Islet precursor cell (in vitro differentiated cells): ENCODE data around the gene CHD1.

Source experiments
- DNase-seq: peaks from one replicate; pipeline ENCODE4 v3.0.0-alpha.2; 2018

The CHD1 gene

GRCh38 chr5:98934546-98934945 lies 5.7 kb upstream of the CHD1 start:
- DNase-seq, result no peak

DNA sequence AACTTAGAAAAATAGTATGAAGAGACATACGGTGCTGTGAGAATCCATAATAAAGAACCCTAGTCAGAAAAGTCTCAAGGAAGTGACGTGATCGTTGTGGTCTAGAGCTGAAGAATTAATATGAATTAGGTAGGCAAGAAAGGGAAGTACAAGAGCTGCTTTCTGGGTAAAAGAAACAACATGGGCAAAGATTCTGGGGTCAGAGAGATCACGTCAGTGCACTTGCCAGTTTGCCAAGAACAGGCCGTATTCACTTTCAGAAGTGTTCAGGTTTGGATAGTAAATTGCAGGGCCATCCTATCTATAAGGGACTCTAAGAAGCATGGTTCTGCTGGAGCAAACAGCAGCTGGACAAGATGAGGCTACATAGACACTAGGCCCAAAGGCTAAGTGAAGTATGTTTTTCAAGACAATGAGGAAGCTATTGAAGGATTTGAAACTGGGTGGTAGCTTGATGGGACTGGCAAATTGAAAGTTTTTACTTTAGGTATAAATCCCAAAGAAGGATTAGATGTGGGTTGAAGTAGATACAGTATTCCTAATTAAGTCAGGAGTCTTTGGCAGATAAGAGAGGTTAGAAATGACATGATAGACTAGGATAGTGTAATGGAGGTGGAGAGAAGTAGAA lies 4.8 kb upstream of the CHD1 start:
- no peak for DNase-seq

DNA sequence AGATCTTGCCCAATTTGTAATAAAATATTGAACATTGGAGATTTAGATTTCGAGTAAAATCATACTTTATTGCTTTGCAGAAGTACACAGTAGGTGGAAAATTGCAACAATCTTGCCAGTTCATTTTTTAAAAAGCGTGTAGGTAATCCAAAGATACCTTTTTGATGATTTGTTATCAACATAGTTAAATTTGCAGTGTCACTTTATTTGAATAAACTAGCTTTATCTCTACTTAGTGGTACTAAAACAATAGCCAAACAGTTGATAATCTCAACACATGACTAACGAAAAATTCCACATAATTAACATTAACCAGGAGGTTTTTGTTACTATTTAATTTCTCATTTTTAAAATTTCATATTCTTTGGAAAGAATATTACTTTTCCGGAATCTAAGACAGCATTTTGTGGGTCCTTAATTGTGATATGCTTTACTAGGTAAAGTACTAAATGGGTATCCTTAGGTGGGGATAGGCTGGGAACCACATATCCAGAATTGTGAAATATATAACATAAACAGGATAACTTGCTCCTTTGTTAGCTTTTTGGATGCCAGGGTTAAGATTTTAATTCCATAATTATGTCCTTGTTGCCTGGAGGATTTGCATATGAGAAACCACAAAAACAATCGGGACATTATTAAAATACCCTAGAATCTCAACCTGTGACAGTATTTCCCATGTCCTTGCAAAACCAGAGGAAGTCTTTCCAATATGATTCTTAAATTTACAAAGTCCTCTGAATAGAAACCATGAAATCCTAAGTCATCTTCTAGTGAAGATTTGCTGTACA lies 2.4 kb upstream of the CHD1 start:
- DNase-seq, result no peak

DNA sequence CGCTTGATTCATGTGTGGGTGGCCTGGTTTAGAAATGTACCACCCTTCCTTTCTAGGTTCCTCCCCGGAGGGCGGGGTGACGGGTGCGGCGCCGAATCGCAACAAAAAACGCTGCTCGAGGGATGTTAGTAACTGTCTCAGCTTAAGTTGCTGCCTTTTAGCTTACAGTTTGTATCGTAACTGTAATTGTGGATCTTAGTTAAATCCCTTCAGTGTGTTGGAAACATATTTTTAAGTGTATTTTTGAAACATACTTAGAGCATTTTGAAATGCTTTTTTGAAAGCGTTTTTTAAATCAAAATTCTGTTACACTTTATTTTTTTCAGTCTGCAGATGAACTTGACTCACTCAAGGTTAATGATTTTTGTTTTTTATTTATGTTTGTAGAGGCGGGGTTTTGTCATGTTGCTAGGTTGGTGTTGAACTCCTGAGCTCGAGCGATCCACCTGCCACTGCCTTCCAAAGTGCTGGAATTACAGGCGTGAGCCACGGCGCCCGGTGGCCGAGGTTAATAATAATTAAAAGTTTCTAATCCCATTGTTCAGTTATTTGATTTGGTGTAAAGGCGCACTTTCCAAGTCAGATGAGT lies 997 bp upstream of the CHD1 start:
- DNase-seq, result no peak

- DNase-seq, result peak; percentile 83
Measured at GRCh38 chr5:98927989-98928872, 576 bp downstream of the CHD1 start.

GRCh38 chr5:98927242-98927988 lies 1.4 kb downstream of the CHD1 start:
- peak; percentile 60 for DNase-seq

- DNase-seq, result no peak
Measured at GRCh38 chr5:98923966-98924365, 4.8 kb downstream of the CHD1 start.

GRCh38 chr5:98921947-98922505 lies 6.8 kb downstream of the CHD1 start:
- no peak for DNase-seq

GRCh38 chr5:98917433-98917832 lies 11.4 kb downstream of the CHD1 start:
- DNase-seq, result no peak

DNA sequence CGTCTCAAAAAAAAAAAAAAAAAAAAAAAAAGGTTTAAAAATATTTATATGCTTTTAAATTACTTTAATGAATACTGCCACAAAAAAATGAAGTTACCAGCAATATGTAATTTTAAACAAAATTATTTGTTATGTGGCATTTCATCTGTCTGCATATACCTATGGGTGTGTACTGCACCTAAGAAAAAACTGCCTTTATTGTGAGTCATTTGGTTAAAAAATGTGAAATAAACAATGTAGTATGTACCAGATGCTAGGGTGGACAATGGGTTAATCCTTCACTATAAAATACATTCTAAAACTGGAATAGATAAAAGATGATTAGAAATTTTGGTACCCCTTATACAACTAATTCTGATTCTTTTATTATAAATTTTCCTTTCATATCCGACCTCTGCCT lies 12.3 kb downstream of the CHD1 start:
- DNase-seq, result no peak

DNA sequence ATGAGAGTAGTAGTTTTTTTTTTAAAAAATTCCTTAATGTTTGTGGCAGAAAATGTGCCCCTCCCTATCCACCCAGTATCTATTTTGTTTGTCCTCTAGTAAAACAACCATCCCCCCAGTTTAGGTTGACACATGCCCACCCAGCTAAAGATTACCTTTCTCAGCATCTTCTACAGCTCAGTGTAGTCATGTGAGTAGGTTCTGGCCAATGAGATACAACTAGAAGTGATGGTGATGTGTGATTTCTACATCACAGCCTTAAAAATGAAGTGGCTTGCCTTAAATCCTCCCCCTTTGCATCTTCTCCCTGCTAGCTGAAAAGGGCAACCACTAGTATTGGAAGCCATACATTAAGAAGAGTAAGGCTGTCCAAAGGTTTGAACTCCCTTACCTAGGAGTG lies 14.9 kb downstream of the CHD1 start:
- no peak for DNase-seq

DNA sequence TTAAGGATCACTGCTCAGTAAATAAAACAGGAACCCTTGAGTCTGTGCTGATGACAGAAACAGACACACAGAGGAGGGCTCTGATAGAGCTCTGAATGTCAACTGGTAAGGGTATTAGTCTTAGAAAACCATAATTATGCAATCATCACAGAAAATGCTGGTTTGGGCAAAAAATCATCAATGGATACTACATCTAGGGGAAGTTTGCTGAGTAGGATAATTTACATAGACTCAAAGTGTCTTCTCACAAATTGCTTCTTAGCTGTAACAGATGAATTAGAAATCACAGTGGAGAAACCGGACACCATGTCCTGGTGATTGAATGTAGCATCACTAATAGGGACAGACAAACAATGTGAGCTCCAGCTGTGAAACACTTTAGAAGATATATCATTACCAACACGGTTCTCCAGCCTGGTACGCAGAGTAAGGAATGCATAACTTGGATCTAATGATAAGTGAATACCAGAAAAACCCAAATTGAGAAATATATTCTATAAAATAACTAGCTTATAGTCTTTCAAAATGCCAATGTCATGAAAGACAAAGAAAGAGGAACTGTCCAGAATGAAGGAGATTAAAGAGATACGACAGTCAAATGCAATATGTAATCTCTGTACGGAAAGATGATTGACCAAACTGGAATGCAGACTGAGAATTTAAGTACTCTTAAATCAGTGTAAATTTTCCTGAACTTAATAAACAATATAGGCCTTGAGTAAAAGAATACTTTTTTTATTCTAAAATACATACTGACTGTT lies 17.3 kb downstream of the CHD1 start:
- DNase-seq, result no peak

GRCh38 chr5:98909363-98909762 lies 19.4 kb downstream of the CHD1 start:
- no peak for DNase-seq

- no peak for DNase-seq
Measured at GRCh38 chr5:98907951-98908350, 20.9 kb downstream of the CHD1 start.

DNA sequence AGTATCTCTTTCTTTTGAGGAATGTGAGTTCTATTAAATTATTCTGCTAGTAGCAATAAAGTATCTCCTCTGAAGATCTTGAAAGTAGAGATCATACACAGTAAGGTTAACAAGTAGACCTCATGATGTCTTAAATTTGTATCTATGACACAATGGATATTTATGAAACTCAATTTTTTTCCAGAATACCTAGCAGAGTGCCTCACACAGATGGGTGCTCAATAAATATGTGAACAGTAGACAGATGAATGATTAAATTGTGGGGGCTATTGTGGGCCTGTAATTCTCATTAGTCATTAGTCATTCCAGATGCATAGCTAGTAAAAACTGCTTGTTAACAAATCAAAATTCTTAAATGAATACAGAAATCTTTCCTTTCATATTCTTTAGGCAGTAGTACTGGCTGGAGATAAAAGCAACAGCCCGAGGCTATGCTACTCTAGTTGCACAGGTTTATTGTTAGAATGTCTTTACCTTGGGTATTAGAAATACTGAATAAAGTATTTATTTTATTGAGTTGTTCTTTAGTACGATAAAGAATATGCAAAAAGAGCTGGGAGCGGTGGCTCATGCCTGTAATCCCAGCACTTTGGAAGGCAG lies 22.0 kb downstream of the CHD1 start:
- no peak for DNase-seq

DNA sequence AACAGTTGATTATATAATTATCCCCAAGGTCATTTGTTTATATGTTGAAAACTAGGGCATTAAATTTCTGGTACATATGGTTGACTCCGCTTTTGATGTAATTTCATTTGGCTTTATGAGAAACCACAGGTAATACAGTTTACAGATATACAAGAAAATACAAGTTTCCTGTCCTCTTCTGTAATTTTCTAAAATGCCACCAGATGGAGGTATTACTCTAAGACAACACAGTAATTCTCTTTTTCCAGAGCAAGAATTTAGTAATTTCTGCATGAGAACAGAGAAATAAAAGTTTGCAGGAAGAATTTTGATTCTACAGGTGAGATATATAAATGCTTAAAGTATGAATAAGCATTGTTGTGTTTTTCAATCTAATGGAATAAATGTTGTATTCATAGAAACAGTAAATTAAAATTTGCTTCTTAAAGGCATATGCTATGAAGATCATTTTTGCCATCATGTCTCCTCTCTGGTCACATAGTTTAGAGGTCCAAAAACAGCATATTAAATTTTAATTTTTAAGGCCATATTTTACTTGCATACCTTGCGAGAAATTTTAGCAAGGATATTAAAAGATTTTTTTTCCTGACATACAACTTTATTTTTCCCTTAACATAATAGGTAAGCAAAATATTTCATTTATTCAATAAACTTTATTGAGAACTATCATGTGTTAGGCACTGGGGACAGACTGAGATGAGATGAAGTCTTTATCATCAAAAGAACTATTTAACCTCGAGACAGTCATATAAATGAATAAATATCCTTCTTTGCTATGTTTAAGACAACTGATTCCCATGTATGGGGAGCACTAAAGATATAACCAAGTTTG lies 22.7 kb downstream of the CHD1 start:
- DNase-seq, result no peak

- DNase-seq, result no peak
Measured at GRCh38 chr5:98904780-98905179, 24.0 kb downstream of the CHD1 start.

DNA sequence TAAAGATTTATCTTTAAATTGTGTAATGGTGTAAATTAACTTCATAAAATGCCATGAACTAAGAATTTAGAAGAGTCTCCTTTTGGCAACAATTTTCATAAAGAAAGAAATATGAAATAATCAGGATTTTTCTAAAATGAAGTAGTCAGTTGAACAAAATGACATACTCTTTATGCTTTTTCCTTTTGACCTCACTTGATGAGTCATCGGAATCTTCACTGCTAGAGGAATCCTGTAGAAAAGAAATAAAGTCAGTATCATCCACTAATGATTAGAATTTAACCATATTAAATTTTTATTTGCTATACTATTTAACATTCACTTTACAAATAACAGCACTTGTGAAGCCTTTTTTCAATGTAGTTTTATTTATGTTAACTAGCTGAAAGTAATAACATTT lies 26.1 kb downstream of the CHD1 start:
- no peak for DNase-seq

GRCh38 chr5:98899456-98899855 lies 29.4 kb downstream of the CHD1 start:
- no peak for DNase-seq

DNA sequence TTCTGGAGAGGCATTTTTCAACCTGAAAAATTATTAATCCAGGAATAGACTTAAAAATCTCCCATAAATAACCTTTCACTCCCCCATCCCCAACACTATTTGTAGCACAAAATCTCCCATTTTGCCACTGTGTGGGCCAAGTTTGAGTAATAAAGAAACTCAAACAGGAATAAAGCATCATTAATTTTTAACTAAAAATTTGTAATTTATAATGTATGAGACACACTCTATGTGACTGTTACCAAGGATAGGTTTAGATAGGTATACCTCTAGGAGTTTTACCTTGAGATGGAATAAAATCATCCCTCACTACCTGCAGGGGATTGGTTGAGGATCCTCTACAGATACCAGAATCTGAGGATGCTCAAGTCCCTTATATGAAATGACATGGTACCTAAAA lies 30.1 kb downstream of the CHD1 start:
- no peak for DNase-seq
